GM23338 (cell line): ENCODE data around the gene BCL2. TPM values are rescaled to one million over a fixed set of nuclear protein-coding genes. Genes with fewer than 3 reads are reported as not detected.

ENCODE experiments used
- ATAC-seq: fragments of 200-7000 bp; cut with Tn5 transposase; 3 replicates; pipeline ENCODE4 v1.9.1; 2020
- DNase-seq: peaks from one replicate; pipeline ENCODE4 v3.0.0-alpha.2; 2015; ENCODE audit warnings: low spot score
- H2AFZ ChIP-seq: fragments of 200-600 bp; sonication (generic); 2 replicates; pipeline ENCODE4 v1.8.0; 2016; ENCODE audit warnings: antibody characterized with exemption, mild to moderate bottlenecking, moderate library complexity
- H3F3A ChIP-seq: fragments of 200-600 bp; sonication (generic); replicated peaks from 2 replicates; pipeline ENCODE4 v1.8.0; 2017; ENCODE audit warnings: antibody characterized with exemption, mixed run types, low read depth
- H3K27ac ChIP-seq: fragments of 200-600 bp; sonication (generic); 2 replicates; pipeline ENCODE4 v1.6.1; 2016; ENCODE audit warnings: low read depth
- H3K27me3 ChIP-seq: fragments of 200-600 bp; sonication (generic); 2 replicates; pipeline ENCODE4 v1.8.0; 2016; ENCODE audit warnings: mild to moderate bottlenecking, mixed run types, moderate library complexity; ENCODE audit not compliant: insufficient read depth
- H3K36me3 ChIP-seq: fragments of 200-600 bp; sonication (generic); 2 replicates; pipeline ENCODE4 v1.8.0; 2016; ENCODE audit warnings: mild to moderate bottlenecking; ENCODE audit not compliant: insufficient read depth
- H3K4me1 ChIP-seq: fragments of 200-600 bp; sonication (generic); 2 replicates; pipeline ENCODE4 v1.8.0; 2016; ENCODE audit warnings: mild to moderate bottlenecking, moderate library complexity; ENCODE audit not compliant: insufficient read depth
- H3K4me2 ChIP-seq: fragments of 200-600 bp; sonication (generic); 2 replicates; pipeline ENCODE4 v1.7.1; 2017; ENCODE audit warnings: mixed run types
- H3K4me3 ChIP-seq: fragments of 200-600 bp; sonication (generic); 2 replicates; pipeline ENCODE4 v1.6.1; 2016; ENCODE audit warnings: mixed run types
- H3K79me2 ChIP-seq: fragments of 200-600 bp; sonication (generic); replicated peaks from 2 replicates; pipeline ENCODE4 v1.8.0; 2017; ENCODE audit warnings: mild to moderate bottlenecking; ENCODE audit not compliant: insufficient read depth
- H3K9me2 ChIP-seq: fragments of 200-600 bp; sonication (generic); 2 replicates; pipeline ENCODE4 v1.8.0; 2017; ENCODE audit not compliant: insufficient read depth
- H4K20me1 ChIP-seq: fragments of 200-600 bp; sonication (generic); replicated peaks from 2 replicates; pipeline ENCODE4 v1.8.0; 2017; ENCODE audit warnings: mild to moderate bottlenecking; ENCODE audit not compliant: insufficient read depth
- H3K27ac Mint-ChIP-seq: 2 replicates; pipeline ENCODE4 v1.8.0; 2020; ENCODE audit warnings: inconsistent platforms, mild to moderate bottlenecking, moderate library complexity, mixed read lengths
- H3K27me3 Mint-ChIP-seq: 3 replicates; pipeline ENCODE4 v1.8.0; 2022; ENCODE audit warnings: low read depth, mild to moderate bottlenecking, moderate library complexity, mixed read lengths, inconsistent platforms; ENCODE audit not compliant: insufficient read depth, poor library complexity
- H3K36me3 Mint-ChIP-seq: 3 replicates; pipeline ENCODE4 v1.8.0; 2021; ENCODE audit warnings: low read depth, mild to moderate bottlenecking, inconsistent platforms, moderate library complexity, mixed read lengths
- H3K4me1 Mint-ChIP-seq: 3 replicates; pipeline ENCODE4 v1.8.0; 2020; ENCODE audit warnings: mild to moderate bottlenecking, inconsistent platforms, mixed read lengths
- H3K4me3 Mint-ChIP-seq: 3 replicates; pipeline ENCODE4 v1.8.0; 2021; ENCODE audit warnings: moderate library complexity, mild to moderate bottlenecking, inconsistent platforms, mixed read lengths
- H3K9me3 Mint-ChIP-seq: 3 replicates; pipeline ENCODE4 v1.8.0; 2020; ENCODE audit warnings: moderate library complexity, mild to moderate bottlenecking, inconsistent platforms, mixed read lengths
- EZH2 ChIP-seq: fragments of 200-600 bp; sonication (generic); IDR thresholded peaks from one replicate; pipeline ENCODE4 v1.8.0; 2017; ENCODE audit warnings: antibody characterized with exemption, mild to moderate bottlenecking, low read depth; ENCODE audit not compliant: unreplicated experiment
- EZH2phosphoT487 ChIP-seq: fragments of 200-600 bp; sonication (generic); IDR thresholded peaks from one replicate; pipeline ENCODE4 v1.8.1; 2018; ENCODE audit warnings: antibody characterized with exemption; ENCODE audit not compliant: unreplicated experiment
- STAT1 ChIP-seq: IDR thresholded peaks from one replicate; pipeline ENCODE4 v1.6.1; 2016; ENCODE audit warnings: antibody characterized with exemption; ENCODE audit not compliant: unreplicated experiment
- ZNF331 ChIP-seq: fragments of 250-450 bp; sonication (Bioruptor Pico); IDR thresholded peaks from 2 replicates; pipeline ENCODE4 v1.5.0; 2020; ENCODE audit warnings: low read depth, mild to moderate bottlenecking, moderate library complexity
- polyA plus RNA-seq: library from polyadenylated mRNA; unstranded; fragments of >200 nt; fragmentation: Nextera tagmentation; extraction: Ambion mirVana; gene quantifications from 2 replicates; pipeline ENCODE4 v1.2.1, GENCODE V29; 2016
- total RNA-seq: library from RNA; depleted of rRNA; stranded (reverse); fragments of >200 nt; shearing (Covaris generic); gene quantifications from 2 replicates; pipeline ENCODE4 v1.2.3, GENCODE V29; 2014
- TF ChIP-seq, protein P1 (sequence below): IDR thresholded peaks from 2 replicates; pipeline ENCODE4 v1.6.1; 2016; ENCODE audit warnings: antibody characterized with exemption
- TF ChIP-seq, protein P2 (sequence below): fragments of 250-450 bp; sonication (Bioruptor Pico); IDR thresholded peaks from 2 replicates; pipeline ENCODE4 v1.5.0; 2020; ENCODE audit warnings: mild to moderate bottlenecking, moderate library complexity
- TF ChIP-seq, protein P3 (sequence below), 2 experiments: fragments of 200-600 bp in 1 of 2; sonication (generic) in 1 of 2; conservative IDR thresholded peaks; 2 replicates each; pipeline versions ENCODE4 v1.5.1 to v1.6.1; 2016 to 2017; ENCODE audit warnings: antibody characterized with exemption in 2 of 2, low read depth in 2 of 2, mild to moderate bottlenecking in 2 of 2, moderate library complexity in 1 of 2

BCL2 gene
- total and polyA plus RNA-seq, 2 experiments from 2014 or later, result 1.2 to 4.0 TPM

DNA sequence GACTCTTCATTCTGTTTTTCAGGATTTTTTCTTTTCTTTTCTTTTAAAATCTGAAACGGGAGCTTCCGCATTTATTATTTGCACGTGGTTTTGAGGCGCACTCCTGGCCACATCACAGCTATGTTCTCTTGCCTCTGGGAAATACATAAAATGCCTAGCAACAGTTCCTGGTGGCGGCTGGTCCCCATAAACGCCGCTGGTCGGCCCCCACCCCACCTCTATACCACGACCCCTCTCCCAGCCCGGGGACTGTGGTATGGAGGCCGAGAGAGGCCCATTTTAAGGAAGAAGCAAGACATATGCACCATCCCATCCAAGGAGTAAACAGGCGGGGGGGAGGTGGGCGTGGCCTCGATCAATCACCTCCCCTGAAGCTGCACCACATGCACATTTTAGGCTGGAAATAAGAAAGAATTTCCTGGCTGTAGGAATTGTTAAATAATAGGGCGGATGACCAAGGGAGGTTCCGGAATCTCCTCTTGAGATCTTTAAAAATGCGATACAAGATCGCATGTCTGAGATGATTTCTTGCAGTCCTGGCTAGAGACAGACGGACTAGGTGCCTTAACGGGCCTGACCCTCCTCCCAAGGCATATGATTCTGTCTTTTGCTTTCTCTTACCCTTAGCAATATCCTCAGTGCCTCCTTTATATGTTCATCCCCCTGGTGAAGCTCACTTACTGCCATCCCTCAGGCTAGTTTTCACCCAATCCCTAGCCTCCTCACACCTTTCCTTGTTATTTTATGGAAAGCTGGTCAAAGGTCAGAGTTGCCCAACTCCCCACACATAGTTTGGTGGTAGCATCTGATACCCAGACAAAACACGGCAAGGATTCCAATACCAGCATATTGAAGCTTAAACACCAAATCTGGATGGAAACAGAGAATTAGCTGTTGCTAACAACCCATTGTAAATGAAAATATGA is 82.4 kb downstream of the BCL2 start:
- Mint-ChIP-seq H3K27me3 (peaks cover 2% of the 10 kb centered on the region), H3K9me3 (no peaks in the 10 kb centered on the region), H3K36me3 (no peaks in the 10 kb centered on the region), H3K27ac (no peak overlapping the region), H3K4me1 (peaks cover 27% of the 10 kb centered on the region), H3K4me3 (no peak overlapping the region)
- no peaks in the 10 kb centered on the region for H3K36me3 ChIP-seq
- H3K27me3 ChIP-seq, result no peaks in the 10 kb centered on the region
- ATAC-seq (no peak; the same call in 2 of the 3 replicates), DNase-seq (peak; percentile 19)
- peak overlapping the region; percentile 51 for H3K27ac ChIP-seq
- H3K4me3 ChIP-seq, result no peak overlapping the region
- peak overlapping the region; percentile 35 for H3K4me2 ChIP-seq
- no peaks in the 10 kb centered on the region for H3K79me2 ChIP-seq
- no peaks in the 10 kb centered on the region for H4K20me1 ChIP-seq
- H3K9me2 ChIP-seq, result no peaks in the 10 kb centered on the region
- peak overlapping the region; percentile 43 for H2AFZ ChIP-seq
- peaks cover 25% of the 10 kb centered on the region for H3K4me1 ChIP-seq
- TF ChIP-seq, protein P1, sequence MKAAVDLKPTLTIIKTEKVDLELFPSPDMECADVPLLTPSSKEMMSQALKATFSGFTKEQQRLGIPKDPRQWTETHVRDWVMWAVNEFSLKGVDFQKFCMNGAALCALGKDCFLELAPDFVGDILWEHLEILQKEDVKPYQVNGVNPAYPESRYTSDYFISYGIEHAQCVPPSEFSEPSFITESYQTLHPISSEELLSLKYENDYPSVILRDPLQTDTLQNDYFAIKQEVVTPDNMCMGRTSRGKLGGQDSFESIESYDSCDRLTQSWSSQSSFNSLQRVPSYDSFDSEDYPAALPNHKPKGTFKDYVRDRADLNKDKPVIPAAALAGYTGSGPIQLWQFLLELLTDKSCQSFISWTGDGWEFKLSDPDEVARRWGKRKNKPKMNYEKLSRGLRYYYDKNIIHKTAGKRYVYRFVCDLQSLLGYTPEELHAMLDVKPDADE, result no peak
- TF ChIP-seq EZH2 (no peak), ZNF331 (CRISPR knock-in tag) (no peak), EZH2phosphoT487 (no peak), STAT1 (no peak)
- TF ChIP-seq, protein P2, sequence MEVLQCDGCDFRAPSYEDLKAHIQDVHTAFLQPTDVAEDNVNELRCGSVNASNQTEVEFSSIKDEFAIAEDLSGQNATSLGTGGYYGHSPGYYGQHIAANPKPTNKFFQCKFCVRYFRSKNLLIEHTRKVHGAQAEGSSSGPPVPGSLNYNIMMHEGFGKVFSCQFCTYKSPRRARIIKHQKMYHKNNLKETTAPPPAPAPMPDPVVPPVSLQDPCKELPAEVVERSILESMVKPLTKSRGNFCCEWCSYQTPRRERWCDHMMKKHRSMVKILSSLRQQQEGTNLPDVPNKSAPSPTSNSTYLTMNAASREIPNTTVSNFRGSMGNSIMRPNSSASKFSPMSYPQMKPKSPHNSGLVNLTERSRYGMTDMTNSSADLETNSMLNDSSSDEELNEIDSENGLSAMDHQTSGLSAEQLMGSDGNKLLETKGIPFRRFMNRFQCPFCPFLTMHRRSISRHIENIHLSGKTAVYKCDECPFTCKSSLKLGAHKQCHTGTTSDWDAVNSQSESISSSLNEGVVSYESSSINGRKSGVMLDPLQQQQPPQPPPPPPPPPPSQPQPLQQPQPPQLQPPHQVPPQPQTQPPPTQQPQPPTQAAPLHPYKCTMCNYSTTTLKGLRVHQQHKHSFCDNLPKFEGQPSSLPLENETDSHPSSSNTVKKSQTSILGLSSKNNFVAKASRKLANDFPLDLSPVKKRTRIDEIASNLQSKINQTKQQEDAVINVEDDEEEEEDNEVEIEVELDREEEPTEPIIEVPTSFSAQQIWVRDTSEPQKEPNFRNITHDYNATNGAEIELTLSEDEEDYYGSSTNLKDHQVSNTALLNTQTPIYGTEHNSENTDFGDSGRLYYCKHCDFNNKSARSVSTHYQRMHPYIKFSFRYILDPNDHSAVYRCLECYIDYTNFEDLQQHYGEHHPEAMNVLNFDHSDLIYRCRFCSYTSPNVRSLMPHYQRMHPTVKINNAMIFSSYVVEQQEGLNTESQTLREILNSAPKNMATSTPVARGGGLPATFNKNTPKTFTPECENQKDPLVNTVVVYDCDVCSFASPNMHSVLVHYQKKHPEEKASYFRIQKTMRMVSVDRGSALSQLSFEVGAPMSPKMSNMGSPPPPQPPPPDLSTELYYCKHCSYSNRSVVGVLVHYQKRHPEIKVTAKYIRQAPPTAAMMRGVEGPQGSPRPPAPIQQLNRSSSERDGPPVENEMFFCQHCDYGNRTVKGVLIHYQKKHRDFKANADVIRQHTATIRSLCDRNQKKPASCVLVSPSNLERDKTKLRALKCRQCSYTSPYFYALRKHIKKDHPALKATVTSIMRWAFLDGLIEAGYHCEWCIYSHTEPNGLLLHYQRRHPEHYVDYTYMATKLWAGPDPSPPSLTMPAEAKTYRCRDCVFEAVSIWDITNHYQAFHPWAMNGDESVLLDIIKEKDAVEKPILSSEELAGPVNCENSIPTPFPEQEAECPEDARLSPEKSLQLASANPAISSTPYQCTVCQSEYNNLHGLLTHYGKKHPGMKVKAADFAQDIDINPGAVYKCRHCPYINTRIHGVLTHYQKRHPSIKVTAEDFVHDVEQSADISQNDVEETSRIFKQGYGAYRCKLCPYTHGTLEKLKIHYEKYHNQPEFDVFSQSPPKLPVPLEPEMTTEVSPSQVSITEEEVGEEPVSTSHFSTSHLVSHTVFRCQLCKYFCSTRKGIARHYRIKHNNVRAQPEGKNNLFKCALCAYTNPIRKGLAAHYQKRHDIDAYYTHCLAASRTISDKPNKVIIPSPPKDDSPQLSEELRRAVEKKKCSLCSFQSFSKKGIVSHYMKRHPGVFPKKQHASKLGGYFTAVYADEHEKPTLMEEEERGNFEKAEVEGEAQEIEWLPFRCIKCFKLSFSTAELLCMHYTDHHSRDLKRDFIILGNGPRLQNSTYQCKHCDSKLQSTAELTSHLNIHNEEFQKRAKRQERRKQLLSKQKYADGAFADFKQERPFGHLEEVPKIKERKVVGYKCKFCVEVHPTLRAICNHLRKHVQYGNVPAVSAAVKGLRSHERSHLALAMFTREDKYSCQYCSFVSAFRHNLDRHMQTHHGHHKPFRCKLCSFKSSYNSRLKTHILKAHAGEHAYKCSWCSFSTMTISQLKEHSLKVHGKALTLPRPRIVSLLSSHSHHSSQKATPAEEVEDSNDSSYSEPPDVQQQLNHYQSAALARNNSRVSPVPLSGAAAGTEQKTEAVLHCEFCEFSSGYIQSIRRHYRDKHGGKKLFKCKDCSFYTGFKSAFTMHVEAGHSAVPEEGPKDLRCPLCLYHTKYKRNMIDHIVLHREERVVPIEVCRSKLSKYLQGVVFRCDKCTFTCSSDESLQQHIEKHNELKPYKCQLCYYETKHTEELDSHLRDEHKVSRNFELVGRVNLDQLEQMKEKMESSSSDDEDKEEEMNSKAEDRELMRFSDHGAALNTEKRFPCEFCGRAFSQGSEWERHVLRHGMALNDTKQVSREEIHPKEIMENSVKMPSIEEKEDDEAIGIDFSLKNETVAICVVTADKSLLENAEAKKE (CRISPR knock-in tag), result no peak
- TF ChIP-seq, protein P3, sequence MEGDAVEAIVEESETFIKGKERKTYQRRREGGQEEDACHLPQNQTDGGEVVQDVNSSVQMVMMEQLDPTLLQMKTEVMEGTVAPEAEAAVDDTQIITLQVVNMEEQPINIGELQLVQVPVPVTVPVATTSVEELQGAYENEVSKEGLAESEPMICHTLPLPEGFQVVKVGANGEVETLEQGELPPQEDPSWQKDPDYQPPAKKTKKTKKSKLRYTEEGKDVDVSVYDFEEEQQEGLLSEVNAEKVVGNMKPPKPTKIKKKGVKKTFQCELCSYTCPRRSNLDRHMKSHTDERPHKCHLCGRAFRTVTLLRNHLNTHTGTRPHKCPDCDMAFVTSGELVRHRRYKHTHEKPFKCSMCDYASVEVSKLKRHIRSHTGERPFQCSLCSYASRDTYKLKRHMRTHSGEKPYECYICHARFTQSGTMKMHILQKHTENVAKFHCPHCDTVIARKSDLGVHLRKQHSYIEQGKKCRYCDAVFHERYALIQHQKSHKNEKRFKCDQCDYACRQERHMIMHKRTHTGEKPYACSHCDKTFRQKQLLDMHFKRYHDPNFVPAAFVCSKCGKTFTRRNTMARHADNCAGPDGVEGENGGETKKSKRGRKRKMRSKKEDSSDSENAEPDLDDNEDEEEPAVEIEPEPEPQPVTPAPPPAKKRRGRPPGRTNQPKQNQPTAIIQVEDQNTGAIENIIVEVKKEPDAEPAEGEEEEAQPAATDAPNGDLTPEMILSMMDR (conservative IDR thresholded peaks at IDR 0.05; ENCODE audit: low read depth in 2 of 2), result no peak
- H3F3A ChIP-seq, result no peaks in the 10 kb centered on the region
